Activated CD8-positive, alpha-beta memory T cell treated with anti-CD3 and anti-CD28 coated beads, Interleukin-2, amount 50 U/mL, for 1 hour (primary cell): Measurements from ENCODE around the gene TYROBP.
"Not testable (repeated sequence)": the region's sequence is repeated elsewhere in the genome, so short reads cannot be mapped to it uniquely, and the experiment has no call there.

Experiments
- DNase-seq: peaks from one replicate; pipeline ENCODE4 v3.0.0-alpha.2; 2020; ENCODE audit errors: extremely low read depth

TYROBP gene

DNA sequence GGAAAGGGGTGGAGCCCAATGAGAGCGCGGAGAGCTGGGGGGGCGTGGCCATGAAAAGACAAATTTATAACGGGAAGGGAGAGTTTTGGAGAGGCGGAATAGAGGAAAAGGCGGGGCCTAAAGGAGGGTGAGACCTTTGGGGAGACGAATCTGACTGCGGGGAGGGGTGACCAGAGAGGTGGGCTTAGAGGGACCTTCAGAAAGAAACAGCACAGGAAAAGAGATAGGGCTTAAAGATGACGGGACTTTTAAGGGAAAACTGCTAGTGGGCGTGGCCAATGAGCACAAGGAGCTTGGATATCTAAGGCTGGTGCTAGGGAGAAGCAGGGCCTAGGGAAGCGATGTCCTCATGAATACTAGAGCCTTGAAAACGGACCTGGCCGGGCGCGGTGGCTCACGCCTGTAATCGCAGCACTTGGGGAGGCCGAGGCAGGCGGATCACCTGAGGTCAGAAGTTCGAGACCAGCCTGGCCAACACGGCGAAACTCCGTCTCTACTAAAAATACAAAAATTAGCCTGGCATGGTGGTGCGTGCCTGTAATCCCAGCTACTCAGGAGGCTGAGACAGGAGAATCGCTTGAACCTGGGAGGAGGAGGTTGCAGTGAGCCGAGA, 37.9 kb downstream of the TYROBP start:
- not testable (repeated sequence) for DNase-seq

DNA sequence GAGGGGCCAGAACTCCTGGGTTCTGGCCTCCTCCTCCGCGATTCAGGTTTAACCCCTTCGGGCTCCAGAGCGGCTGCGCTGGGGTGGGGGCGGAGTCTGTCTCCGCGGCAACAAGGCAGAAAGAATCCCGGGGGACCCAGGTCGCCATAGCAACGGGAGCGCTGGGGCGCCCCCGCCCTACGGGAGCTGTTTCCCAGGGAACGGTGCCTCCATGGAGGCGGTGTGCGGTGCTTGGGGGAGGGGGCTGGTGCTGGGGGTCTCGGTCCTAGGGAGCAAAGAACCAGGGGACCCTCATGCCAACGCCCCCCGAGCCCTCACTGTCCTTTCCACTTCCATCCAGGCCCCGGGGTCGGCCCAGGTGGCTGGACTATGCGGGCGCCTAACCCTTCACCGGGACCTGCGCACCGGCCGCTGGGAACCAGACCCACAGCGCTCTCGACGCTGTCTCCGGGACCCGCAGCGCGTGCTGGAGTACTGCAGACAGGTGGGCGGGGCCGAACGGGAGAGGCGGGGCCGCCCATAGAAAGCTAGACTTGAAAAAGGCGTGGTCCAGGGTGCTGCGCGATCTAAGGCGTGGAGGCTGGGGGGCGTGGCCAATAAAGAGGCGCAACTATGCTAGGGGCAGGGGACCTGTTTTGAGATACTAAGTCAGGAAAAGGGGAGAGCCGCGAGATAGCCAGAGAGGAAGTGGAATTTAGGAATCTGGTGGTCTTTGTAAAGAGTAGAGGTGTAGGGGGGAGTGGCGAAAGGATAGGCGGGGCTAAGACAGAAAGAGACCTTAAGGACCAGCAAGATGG, 38.6 kb downstream of the TYROBP start:
- peak; percentile 38 for DNase-seq

DNA sequence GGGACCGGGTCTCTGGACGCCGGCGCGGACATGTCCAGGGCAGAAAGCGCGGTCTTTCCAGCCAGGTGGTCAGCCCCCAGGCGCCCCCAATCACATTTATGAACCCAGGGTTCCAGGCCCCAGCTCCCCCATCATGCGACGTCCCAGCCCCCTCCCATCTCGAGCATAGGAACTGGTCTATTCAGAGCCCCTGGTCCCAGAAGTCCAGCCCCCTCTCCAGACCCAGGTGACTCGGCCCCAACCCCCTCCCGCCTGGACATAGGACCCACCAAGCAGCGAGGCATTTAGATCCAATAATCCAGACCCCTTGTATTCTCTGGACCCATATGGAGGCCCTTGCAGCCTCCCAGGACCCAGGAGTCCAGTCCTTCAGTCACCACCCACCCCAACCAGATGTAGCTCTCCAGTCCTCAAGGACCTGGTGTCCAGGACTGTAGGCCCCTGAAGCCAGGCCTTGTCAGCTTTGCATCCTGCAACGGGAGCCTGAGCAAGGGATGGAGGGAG, 39.2 kb downstream of the TYROBP start:
- DNase-seq, result no peak

DNA sequence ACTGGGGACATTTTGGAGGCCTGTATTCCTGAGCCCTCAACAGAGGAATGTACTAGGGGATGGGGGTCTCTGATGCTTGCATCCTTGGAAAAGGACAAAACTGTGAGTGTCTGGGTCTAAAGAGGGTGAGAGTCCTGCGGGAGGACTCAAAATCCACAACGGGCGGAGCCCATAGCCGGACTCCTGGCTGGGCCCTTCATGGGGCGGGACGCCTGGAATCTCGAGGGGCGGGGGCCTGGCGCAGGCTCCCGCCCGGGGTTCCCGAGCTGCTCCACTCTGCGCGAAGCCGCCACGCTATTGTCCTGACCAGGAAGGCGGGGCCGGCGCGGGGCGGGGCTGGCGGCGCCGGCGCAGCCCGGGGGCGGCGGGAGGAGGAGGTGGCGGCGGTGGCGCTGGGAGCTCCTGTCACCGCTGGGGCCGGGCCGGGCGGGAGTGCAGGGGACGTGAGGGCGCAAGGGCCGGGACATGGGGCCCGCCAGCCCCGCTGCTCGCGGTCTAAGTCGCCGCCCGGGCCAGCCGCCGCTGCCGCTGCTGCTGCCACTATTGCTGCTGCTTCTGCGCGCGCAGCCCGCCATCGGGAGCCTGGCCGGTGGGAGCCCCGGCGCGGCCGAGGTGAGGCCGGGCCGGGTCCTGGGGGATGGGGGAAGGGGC, 39.8 kb downstream of the TYROBP start, which contains the start of gene APLP1:
Gene APLP1, plus strand, starts transcription at position 403 of the 651 bp plus-strand sequence. Its CDS starts 63 bp downstream, at position 466.
- no peak for DNase-seq

DNA sequence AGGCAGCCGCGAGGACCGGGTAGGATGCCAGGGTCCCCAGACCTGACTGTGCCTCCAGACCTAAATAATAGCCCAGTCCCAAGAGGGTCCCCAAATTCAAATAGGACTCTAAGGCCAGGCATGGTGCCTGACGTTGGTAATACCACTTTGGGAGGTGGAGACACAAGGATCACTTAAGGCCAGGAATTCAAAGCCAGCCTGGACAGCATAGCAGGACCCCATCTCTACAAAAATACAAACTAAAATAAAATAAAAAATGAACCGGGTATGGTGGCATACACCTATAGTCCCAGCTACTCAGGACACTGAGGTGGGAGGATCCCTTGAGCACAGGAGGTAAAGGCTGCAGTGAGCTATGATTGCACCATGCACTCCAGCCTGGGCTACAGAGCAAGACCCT, 45.1 kb downstream of the TYROBP start:
- no peak for DNase-seq

DNA sequence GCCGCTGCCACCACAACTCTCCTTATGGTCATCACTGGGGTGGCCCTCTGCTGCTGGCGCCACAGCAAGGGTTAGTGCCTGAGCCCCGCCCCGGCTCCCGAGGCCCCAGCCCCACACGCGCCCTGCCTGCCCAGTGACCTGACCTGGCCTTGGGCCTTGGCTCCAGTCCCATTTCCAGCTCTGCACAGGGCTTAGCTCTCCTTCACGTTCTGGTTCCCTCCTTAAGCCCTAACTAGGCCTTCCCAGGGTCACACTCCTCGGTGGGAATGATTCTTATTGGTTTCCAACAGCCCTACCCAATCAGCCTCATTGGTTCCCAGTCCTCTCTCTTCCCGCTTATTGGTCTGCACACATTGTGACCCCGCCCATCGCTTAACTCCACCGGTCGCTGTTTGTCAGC, 45.6 kb downstream of the TYROBP start:
- DNase-seq, result no peak

DNA sequence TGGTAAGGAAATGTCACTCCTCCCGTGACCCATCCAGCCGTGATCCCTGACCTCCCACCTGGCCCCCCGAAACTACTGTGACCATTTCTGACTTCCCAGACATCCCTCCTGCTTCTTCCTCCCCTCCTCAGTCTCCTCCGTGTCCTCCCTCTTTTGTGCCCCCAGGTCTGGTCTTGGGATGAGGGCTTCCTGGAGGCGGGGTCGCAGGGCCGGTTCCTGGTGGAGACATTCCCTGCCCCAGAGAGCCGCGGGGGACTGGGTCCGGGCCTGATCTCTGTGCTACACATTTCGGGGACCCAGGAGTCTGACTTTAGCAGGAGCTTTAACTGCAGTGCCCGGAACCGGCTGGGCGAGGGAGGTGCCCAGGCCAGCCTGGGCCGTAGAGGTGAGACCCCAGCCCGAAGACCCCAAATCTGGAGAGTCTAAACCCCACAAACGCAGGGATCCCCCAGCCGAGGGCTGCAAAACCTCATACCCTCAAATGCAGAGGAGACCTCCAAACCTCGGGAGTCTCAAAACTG, 46.4 kb downstream of the TYROBP start:
- DNase-seq, result no peak

DNA sequence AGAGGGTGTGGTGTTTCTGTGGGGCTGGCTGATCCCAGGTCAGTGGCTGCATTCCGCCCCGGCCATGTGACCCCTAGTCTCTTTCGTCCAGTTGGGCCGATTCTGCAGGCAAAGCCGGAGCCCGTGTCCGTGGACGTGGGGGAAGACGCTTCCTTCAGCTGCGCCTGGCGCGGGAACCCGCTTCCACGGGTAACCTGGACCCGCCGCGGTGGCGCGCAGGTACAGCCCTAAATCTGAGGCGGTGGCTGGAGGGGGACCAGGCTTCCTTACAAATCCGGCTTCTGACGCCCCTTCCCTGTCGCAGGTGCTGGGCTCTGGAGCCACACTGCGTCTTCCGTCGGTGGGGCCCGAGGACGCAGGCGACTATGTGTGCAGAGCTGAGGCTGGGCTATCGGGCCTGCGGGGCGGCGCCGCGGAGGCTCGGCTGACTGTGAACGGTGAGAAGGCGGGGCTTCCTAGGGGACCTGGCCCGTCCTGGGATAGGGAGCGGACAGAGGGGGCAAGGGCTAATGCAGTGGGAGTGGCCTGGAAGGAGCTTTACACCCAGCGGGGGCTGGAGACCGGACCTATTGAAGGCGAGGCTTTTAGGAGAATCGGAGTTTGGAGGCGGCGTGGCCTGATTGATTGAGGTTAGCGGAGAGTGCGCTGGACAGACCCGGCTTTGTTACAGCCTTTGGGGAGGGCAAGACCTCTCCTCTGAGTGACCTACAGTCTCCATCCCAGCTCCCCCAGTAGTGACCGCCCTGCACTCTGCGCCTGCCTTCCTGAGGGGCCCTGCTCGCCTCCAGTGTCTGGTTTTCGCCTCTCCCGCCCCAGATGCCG, 47.1 kb downstream of the TYROBP start:
- DNase-seq, result no peak

DNA sequence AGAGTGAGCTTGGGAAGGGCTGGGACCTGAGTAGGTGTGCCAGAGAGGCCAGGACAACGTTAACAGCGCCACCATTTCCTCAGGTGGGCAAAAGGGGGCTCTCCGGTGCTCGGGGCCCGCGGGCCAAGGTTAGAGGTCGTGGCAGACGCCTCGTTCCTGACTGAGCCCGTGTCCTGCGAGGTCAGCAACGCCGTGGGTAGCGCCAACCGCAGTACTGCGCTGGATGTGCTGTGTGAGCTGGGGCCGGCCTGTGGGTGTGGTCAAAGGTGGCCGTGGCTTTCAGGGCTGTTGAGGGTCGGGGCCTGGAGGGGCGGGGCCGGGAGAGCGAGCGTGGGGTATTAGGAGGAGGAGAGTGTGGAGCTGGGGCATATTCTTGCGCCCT, 47.7 kb downstream of the TYROBP start:
- no peak for DNase-seq

DNA sequence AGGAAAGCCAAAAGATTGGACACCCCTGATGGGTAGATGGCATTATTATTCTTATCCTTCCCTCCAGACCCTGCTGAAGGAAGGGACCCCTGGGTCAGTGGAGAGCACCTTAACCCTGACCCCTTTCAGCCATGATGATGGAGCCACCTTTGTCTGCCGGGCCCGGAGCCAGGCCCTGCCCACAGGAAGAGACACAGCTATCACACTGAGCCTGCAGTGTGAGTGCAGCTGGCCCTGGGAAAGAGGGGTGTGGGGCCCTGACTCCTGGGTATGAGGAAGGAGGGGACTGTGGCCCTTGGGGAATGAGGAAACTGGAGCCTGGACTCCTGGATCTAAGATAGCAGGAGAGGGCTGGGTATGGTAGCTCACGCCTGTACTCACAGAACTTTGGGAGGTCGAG, 48.7 kb downstream of the TYROBP start:
- no peak for DNase-seq

DNA sequence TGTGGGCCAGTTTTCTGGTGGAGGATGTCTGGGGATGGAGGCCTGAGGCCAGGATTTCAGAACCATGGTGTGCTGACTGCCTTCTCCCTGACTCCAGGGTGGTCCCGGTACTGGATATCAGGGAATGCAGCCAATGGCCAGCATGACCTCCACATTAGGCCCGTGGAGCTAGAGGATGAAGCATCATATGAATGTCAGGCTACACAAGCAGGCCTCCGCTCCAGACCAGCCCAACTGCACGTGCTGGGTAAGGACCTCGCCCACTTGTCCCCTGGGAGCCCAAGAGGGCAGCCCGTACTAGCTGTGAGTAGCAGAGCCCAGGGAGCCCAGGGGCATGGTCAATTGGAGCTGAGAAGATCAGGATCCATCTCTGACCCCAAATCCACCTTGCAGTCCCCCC, 49.8 kb downstream of the TYROBP start:
- DNase-seq, result no peak

DNA sequence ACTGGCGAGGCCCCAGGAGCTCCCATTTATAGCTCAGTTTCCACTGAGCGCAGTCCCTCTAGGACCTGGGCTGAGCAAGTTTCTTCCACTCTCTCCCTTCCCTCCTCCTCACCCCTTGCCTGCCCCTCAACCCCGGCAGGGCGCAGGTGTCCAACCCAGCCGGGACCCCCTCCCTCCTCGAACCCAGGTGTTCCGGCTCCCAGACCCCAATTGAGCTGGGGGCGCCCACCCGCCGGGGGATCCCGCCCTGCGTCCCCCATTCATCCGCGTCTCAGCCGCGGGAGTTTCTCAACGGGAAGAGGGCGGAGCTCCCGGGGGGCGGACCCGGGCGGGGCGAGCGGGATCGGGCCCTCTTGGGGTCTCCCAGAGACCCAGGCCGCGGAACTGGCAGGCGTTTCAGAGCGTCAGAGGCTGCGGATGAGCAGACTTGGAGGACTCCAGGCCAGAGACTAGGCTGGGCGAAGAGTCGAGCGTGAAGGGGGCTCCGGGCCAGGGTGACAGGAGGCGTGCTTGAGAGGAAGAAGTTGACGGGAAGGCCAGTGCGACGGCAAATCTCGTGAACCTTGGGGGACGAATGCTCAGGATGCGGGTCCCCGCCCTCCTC, 51.4 kb downstream of the TYROBP start, which contains the start of gene KIRREL2:
Gene KIRREL2, plus strand, starts transcription at position 366 of the 604 bp plus-strand sequence. Its CDS starts 209 bp downstream, at position 575.
- no peak for DNase-seq
